NCI-H1417 (cell line): Measurements from ENCODE around the gene SLC15A1.
A peak's percentile ranks its signal among the peaks of the same experiment; 100 is the strongest.
"Not testable (repeated sequence)": the region's sequence is repeated elsewhere in the genome, so short reads cannot be mapped to it uniquely, and the experiment has no call there.

ENCODE experiments used
- DNase-seq, 3 experiments: peaks; one replicate each; lab custom pipeline; 2025; lab: John Stamatoyannopoulos, UW

SLC15A1 gene

GRCh38 chr13:98656223-98656622, 96.2 kb downstream of the SLC15A1 start:
- no peak for DNase-seq

- peak; percentile 80 to 94 (median 92) for DNase-seq
Measured at GRCh38 chr13:98653463-98653985, 98.9 kb downstream of the SLC15A1 start.

GRCh38 chr13:98652721-98653462, 99.6 kb downstream of the SLC15A1 start:
- DNase-seq = no peak

GRCh38 chr13:98652276-98652675, 100.2 kb downstream of the SLC15A1 start:
- DNase-seq = no peak

GRCh38 chr13:98651744-98652143, 100.7 kb downstream of the SLC15A1 start:
- no peak for DNase-seq

GRCh38 chr13:98650396-98651107, 101.9 kb downstream of the SLC15A1 start:
- DNase-seq = no peak

GRCh38 chr13:98649861-98650260, 102.6 kb downstream of the SLC15A1 start:
- no peak for DNase-seq

- no peak for DNase-seq
Measured at GRCh38 chr13:98648686-98649085, 103.8 kb downstream of the SLC15A1 start.

GRCh38 chr13:98648141-98648540, 104.3 kb downstream of the SLC15A1 start:
- DNase-seq = no peak

- DNase-seq = no peak
Measured at GRCh38 chr13:98647121-98647520, 105.4 kb downstream of the SLC15A1 start.

GRCh38 chr13:98643479-98643878, 109.0 kb downstream of the SLC15A1 start:
- no peak for DNase-seq

- DNase-seq = no peak
Measured at GRCh38 chr13:98641075-98641474, 111.4 kb downstream of the SLC15A1 start.

GRCh38 chr13:98639785-98640184, 112.7 kb downstream of the SLC15A1 start:
- not testable (repeated sequence) for DNase-seq

GRCh38 chr13:98638352-98638751, 114.1 kb downstream of the SLC15A1 start:
- not testable (repeated sequence) for DNase-seq
